Memory B cell (primary cell): ENCODE data around the gene HPGDS.
"Not testable (repeated sequence)": the region's sequence is repeated elsewhere in the genome, so short reads cannot be mapped to it uniquely, and the experiment has no call there.

Experiments used
- ATAC-seq: fragments of 150-1000 bp; cut with Tn5 transposase; 2 replicates; pipeline ENCODE4 v1.10.0; 2021; ENCODE audit warnings: low read depth, mild to moderate bottlenecking, moderate library complexity
- DNase-seq, 2 donors: peaks; one replicate each; pipeline ENCODE4 v3.0.0; 2022; ENCODE audit warnings: low spot score in 2 of 2
- H3K27ac Mint-ChIP-seq: one replicate; pipeline ENCODE4 v1.8.0; 2022; ENCODE audit warnings: mild to moderate bottlenecking, moderate library complexity, mixed read lengths
- H3K27me3 Mint-ChIP-seq: one replicate; pipeline ENCODE4 v1.8.0; 2022; ENCODE audit warnings: mixed read lengths
- H3K36me3 Mint-ChIP-seq: one replicate; pipeline ENCODE4 v1.8.0; 2022; ENCODE audit warnings: mild to moderate bottlenecking, mixed read lengths
- H3K4me1 Mint-ChIP-seq: one replicate; pipeline ENCODE4 v1.8.0; 2022; ENCODE audit warnings: mixed read lengths
- H3K4me3 Mint-ChIP-seq: one replicate; pipeline ENCODE4 v1.8.0; 2022; ENCODE audit warnings: mild to moderate bottlenecking, moderate library complexity, mixed read lengths
- H3K9me3 Mint-ChIP-seq: one replicate; pipeline ENCODE4 v1.8.0; 2022; ENCODE audit warnings: mixed read lengths

Gene HPGDS

GRCh38 chr4:94349193-94349592 lies 6.6 kb upstream of the HPGDS start:
- H3K27me3 Mint-ChIP-seq = peaks cover 3% of the 10 kb centered on the region
- no peak overlapping the region for H3K4me3 Mint-ChIP-seq
- no peaks in the 10 kb centered on the region for H3K36me3 Mint-ChIP-seq
- peaks cover 1% of the 10 kb centered on the region for H3K9me3 Mint-ChIP-seq
- H3K27ac Mint-ChIP-seq = no peak overlapping the region
- no peaks in the 10 kb centered on the region for H3K4me1 Mint-ChIP-seq
- ATAC-seq (no peak), DNase-seq (no peak)

- H3K36me3 Mint-ChIP-seq = no peaks in the 10 kb centered on the region
- DNase-seq (no peak), ATAC-seq (no peak)
- H3K4me3 Mint-ChIP-seq = no peak overlapping the region
- H3K27me3 Mint-ChIP-seq = peaks cover 3% of the 10 kb centered on the region
- H3K9me3 Mint-ChIP-seq = peaks cover 1% of the 10 kb centered on the region
- no peak overlapping the region for H3K27ac Mint-ChIP-seq
- H3K4me1 Mint-ChIP-seq = no peaks in the 10 kb centered on the region
Measured at GRCh38 chr4:94348666-94349065, 6.0 kb upstream of the HPGDS start.

GRCh38 chr4:94346541-94346940 lies 3.9 kb upstream of the HPGDS start:
- H3K9me3 Mint-ChIP-seq = no peaks in the 10 kb centered on the region
- ATAC-seq = no peak
- H3K27me3 Mint-ChIP-seq = peaks cover 4% of the 10 kb centered on the region
- no peak overlapping the region for H3K4me3 Mint-ChIP-seq
- H3K4me1 Mint-ChIP-seq = peaks cover 5% of the 10 kb centered on the region
- H3K27ac Mint-ChIP-seq = no peak overlapping the region
- no peak for DNase-seq
- no peaks in the 10 kb centered on the region for H3K36me3 Mint-ChIP-seq

- peaks cover 5% of the 10 kb centered on the region for H3K4me1 Mint-ChIP-seq
- no peaks in the 10 kb centered on the region for H3K36me3 Mint-ChIP-seq
- H3K9me3 Mint-ChIP-seq = no peaks in the 10 kb centered on the region
- peaks cover 4% of the 10 kb centered on the region for H3K27me3 Mint-ChIP-seq
- H3K27ac Mint-ChIP-seq = no peak overlapping the region
- no peak for DNase-seq
- no peak overlapping the region for H3K4me3 Mint-ChIP-seq
- ATAC-seq = no peak
Measured at GRCh38 chr4:94345969-94346368, 3.3 kb upstream of the HPGDS start.

- Mint-ChIP-seq H3K9me3 (no peaks in the 10 kb centered on the region), H3K36me3 (no peaks in the 10 kb centered on the region), H3K27me3 (peaks cover 4% of the 10 kb centered on the region), H3K4me1 (peaks cover 5% of the 10 kb centered on the region), H3K4me3 (no peak overlapping the region), H3K27ac (no peak overlapping the region)
- DNase-seq = no peak
- ATAC-seq = no peak
Measured at GRCh38 chr4:94345266-94345665, 2.6 kb upstream of the HPGDS start.

- ATAC-seq (no peak), DNase-seq (no peak)
- Mint-ChIP-seq H3K27me3 (peaks cover 1% of the 10 kb centered on the region), H3K4me1 (peaks cover 9% of the 10 kb centered on the region), H3K27ac (no peak overlapping the region), H3K4me3 (no peak overlapping the region), H3K36me3 (no peaks in the 10 kb centered on the region), H3K9me3 (no peaks in the 10 kb centered on the region)
Measured at GRCh38 chr4:94344457-94344856, 1.8 kb upstream of the HPGDS start.

- Mint-ChIP-seq H3K9me3 (no peaks in the 10 kb centered on the region), H3K27me3 (peaks cover 1% of the 10 kb centered on the region), H3K27ac (no peak overlapping the region), H3K36me3 (no peaks in the 10 kb centered on the region), H3K4me1 (peaks cover 17% of the 10 kb centered on the region), H3K4me3 (no peak overlapping the region)
- ATAC-seq (no peak), DNase-seq (no peak)
Measured at GRCh38 chr4:94341481-94342370, 910 bp downstream of the HPGDS start.

GRCh38 chr4:94339779-94340178 lies 2.9 kb downstream of the HPGDS start:
- Mint-ChIP-seq H3K9me3 (no peaks in the 10 kb centered on the region), H3K4me1 (peaks cover 17% of the 10 kb centered on the region), H3K27ac (no peak overlapping the region), H3K27me3 (peaks cover 1% of the 10 kb centered on the region), H3K36me3 (no peaks in the 10 kb centered on the region), H3K4me3 (peak overlapping the region; percentile 65)
- DNase-seq (no peak), ATAC-seq (peak; percentile 38)

- peaks cover 17% of the 10 kb centered on the region for H3K4me1 Mint-ChIP-seq
- ATAC-seq = no peak
- no peaks in the 10 kb centered on the region for H3K36me3 Mint-ChIP-seq
- H3K27me3 Mint-ChIP-seq = peaks cover 1% of the 10 kb centered on the region
- H3K4me3 Mint-ChIP-seq = peak overlapping the region; percentile 15
- DNase-seq = no peak
- no peak overlapping the region for H3K27ac Mint-ChIP-seq
- H3K9me3 Mint-ChIP-seq = no peaks in the 10 kb centered on the region
Measured at GRCh38 chr4:94338681-94339351, 3.8 kb downstream of the HPGDS start.

- not testable (repeated sequence) for H3K9me3 Mint-ChIP-seq, ATAC-seq, H3K36me3 Mint-ChIP-seq, H3K27me3 Mint-ChIP-seq, DNase-seq, H3K27ac Mint-ChIP-seq, H3K4me3 Mint-ChIP-seq
- H3K4me1 Mint-ChIP-seq = peaks cover 12% of the 10 kb centered on the region
Measured at GRCh38 chr4:94336791-94337190, 5.8 kb downstream of the HPGDS start.

GRCh38 chr4:94336303-94336702 lies 6.3 kb downstream of the HPGDS start:
- Mint-ChIP-seq H3K27me3 (no peaks in the 10 kb centered on the region), H3K4me1 (peaks cover 12% of the 10 kb centered on the region), H3K27ac (no peak overlapping the region), H3K4me3 (no peak overlapping the region), H3K9me3 (no peaks in the 10 kb centered on the region), H3K36me3 (no peaks in the 10 kb centered on the region)
- no peak for ATAC-seq
- DNase-seq = no peak

GRCh38 chr4:94334962-94335361 lies 7.7 kb downstream of the HPGDS start:
- DNase-seq (no peak), ATAC-seq (no peak)
- Mint-ChIP-seq H3K27me3 (peaks cover under 1% of the 10 kb centered on the region), H3K4me1 (peaks cover 12% of the 10 kb centered on the region), H3K9me3 (no peaks in the 10 kb centered on the region), H3K27ac (no peak overlapping the region), H3K36me3 (no peaks in the 10 kb centered on the region), H3K4me3 (no peak overlapping the region)

GRCh38 chr4:94334476-94334875 lies 8.2 kb downstream of the HPGDS start:
- Mint-ChIP-seq H3K4me3 (no peak overlapping the region), H3K27me3 (peaks cover 3% of the 10 kb centered on the region), H3K36me3 (no peaks in the 10 kb centered on the region), H3K9me3 (no peaks in the 10 kb centered on the region), H3K4me1 (peaks cover 8% of the 10 kb centered on the region), H3K27ac (no peak overlapping the region)
- DNase-seq (no peak), ATAC-seq (no peak)

- Mint-ChIP-seq H3K27me3 (peaks cover 4% of the 10 kb centered on the region), H3K36me3 (no peaks in the 10 kb centered on the region), H3K4me3 (no peak overlapping the region), H3K9me3 (no peaks in the 10 kb centered on the region), H3K4me1 (peaks cover 3% of the 10 kb centered on the region), H3K27ac (no peak overlapping the region)
- DNase-seq (no peak), ATAC-seq (no peak)
Measured at GRCh38 chr4:94333866-94334265, 8.8 kb downstream of the HPGDS start.
